ENCODE measurements around the gene KIF16B. TPM values are rescaled to one million over a fixed set of nuclear protein-coding genes. Genes with fewer than 3 reads are reported as not detected.

KIF16B gene
- total and polyA plus RNA-seq, 2 experiments from 2014 or later, result 6.5 to 11.1 TPM

DNA sequence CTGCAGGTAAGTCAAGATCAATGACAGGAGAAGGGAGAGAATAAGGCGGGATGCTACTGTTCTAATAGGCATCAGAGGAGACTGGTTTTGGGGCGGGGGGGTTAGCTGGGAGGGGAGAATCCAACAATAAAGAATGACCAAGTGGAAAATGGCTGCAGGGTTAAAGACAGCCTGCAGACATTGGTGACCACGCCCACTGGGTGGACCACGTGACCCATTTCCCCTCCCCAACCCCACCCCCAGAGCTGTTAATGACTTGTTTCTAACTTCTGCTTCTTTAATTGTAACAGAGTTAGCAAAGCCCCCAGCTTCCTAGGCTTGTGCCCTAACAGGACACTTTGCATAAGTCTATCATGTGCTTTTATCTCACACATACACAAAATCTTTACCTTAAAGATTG lies 344.5 kb downstream of the KIF16B start:
- ATAC-seq (no peak), DNase-seq (ENCODE audit: low spot score) (no peak)
- no peak overlapping the region for H3K4me3 ChIP-seq
- peaks cover 15% of the 10 kb centered on the region for H3K9me3 Mint-ChIP-seq
- no peaks in the 10 kb centered on the region for H4K20me1 ChIP-seq (replicated peaks; ENCODE audit: insufficient read depth)
- peaks cover 12% of the 10 kb centered on the region; the same call in 1 of the 2 replicates for H3K9me2 ChIP-seq (ENCODE audit: insufficient read depth)
- H3K4me1 Mint-ChIP-seq, result no peaks in the 10 kb centered on the region; the same call in 2 of the 3 replicates
- no peak overlapping the region for H3K4me2 ChIP-seq
- H3K36me3 Mint-ChIP-seq (ENCODE audit: low read depth), result peaks cover 7% of the 10 kb centered on the region
- H3K27me3 ChIP-seq (ENCODE audit: insufficient read depth), result no peaks in the 10 kb centered on the region
- no peaks in the 10 kb centered on the region for H3K4me1 ChIP-seq (ENCODE audit: insufficient read depth)
- H3F3A ChIP-seq (replicated peaks; ENCODE audit: low read depth), result no peaks in the 10 kb centered on the region
- no peak overlapping the region for H3K27ac Mint-ChIP-seq
- H3K27me3 Mint-ChIP-seq (ENCODE audit: insufficient read depth, low read depth, poor library complexity), result no peaks in the 10 kb centered on the region
- H2AFZ ChIP-seq, result no peak overlapping the region
- TF ChIP-seq POLR2AphosphoS5 (IDR thresholded peaks at IDR 0.05; ENCODE audit: low read depth) (no peak), ZNF331 (CRISPR knock-in tag; IDR thresholded peaks at IDR 0.05; ENCODE audit: low read depth) (no peak), EZH2 (IDR thresholded peaks at IDR 0.05; ENCODE audit: low read depth, unreplicated experiment) (no peak), NANOG (IDR thresholded peaks at IDR 0.05; ENCODE audit: borderline replicate concordance) (no peak), STAT1 (IDR thresholded peaks at IDR 0.05; ENCODE audit: unreplicated experiment) (no peak), JUNB (IDR thresholded peaks at IDR 0.05; ENCODE audit: unreplicated experiment) (no peak), EZH2phosphoT487 (IDR thresholded peaks at IDR 0.05; ENCODE audit: unreplicated experiment) (no peak), ZNF114 (CRISPR knock-in tag; IDR thresholded peaks at IDR 0.05) (no peak), CREB1 (CRISPR knock-in tag; IDR thresholded peaks at IDR 0.05; ENCODE audit: low read depth) (no peak)
- TF ChIP-seq, protein P1, sequence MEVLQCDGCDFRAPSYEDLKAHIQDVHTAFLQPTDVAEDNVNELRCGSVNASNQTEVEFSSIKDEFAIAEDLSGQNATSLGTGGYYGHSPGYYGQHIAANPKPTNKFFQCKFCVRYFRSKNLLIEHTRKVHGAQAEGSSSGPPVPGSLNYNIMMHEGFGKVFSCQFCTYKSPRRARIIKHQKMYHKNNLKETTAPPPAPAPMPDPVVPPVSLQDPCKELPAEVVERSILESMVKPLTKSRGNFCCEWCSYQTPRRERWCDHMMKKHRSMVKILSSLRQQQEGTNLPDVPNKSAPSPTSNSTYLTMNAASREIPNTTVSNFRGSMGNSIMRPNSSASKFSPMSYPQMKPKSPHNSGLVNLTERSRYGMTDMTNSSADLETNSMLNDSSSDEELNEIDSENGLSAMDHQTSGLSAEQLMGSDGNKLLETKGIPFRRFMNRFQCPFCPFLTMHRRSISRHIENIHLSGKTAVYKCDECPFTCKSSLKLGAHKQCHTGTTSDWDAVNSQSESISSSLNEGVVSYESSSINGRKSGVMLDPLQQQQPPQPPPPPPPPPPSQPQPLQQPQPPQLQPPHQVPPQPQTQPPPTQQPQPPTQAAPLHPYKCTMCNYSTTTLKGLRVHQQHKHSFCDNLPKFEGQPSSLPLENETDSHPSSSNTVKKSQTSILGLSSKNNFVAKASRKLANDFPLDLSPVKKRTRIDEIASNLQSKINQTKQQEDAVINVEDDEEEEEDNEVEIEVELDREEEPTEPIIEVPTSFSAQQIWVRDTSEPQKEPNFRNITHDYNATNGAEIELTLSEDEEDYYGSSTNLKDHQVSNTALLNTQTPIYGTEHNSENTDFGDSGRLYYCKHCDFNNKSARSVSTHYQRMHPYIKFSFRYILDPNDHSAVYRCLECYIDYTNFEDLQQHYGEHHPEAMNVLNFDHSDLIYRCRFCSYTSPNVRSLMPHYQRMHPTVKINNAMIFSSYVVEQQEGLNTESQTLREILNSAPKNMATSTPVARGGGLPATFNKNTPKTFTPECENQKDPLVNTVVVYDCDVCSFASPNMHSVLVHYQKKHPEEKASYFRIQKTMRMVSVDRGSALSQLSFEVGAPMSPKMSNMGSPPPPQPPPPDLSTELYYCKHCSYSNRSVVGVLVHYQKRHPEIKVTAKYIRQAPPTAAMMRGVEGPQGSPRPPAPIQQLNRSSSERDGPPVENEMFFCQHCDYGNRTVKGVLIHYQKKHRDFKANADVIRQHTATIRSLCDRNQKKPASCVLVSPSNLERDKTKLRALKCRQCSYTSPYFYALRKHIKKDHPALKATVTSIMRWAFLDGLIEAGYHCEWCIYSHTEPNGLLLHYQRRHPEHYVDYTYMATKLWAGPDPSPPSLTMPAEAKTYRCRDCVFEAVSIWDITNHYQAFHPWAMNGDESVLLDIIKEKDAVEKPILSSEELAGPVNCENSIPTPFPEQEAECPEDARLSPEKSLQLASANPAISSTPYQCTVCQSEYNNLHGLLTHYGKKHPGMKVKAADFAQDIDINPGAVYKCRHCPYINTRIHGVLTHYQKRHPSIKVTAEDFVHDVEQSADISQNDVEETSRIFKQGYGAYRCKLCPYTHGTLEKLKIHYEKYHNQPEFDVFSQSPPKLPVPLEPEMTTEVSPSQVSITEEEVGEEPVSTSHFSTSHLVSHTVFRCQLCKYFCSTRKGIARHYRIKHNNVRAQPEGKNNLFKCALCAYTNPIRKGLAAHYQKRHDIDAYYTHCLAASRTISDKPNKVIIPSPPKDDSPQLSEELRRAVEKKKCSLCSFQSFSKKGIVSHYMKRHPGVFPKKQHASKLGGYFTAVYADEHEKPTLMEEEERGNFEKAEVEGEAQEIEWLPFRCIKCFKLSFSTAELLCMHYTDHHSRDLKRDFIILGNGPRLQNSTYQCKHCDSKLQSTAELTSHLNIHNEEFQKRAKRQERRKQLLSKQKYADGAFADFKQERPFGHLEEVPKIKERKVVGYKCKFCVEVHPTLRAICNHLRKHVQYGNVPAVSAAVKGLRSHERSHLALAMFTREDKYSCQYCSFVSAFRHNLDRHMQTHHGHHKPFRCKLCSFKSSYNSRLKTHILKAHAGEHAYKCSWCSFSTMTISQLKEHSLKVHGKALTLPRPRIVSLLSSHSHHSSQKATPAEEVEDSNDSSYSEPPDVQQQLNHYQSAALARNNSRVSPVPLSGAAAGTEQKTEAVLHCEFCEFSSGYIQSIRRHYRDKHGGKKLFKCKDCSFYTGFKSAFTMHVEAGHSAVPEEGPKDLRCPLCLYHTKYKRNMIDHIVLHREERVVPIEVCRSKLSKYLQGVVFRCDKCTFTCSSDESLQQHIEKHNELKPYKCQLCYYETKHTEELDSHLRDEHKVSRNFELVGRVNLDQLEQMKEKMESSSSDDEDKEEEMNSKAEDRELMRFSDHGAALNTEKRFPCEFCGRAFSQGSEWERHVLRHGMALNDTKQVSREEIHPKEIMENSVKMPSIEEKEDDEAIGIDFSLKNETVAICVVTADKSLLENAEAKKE (CRISPR knock-in tag; IDR thresholded peaks at IDR 0.05), result no peak
- TF ChIP-seq, protein P2, sequence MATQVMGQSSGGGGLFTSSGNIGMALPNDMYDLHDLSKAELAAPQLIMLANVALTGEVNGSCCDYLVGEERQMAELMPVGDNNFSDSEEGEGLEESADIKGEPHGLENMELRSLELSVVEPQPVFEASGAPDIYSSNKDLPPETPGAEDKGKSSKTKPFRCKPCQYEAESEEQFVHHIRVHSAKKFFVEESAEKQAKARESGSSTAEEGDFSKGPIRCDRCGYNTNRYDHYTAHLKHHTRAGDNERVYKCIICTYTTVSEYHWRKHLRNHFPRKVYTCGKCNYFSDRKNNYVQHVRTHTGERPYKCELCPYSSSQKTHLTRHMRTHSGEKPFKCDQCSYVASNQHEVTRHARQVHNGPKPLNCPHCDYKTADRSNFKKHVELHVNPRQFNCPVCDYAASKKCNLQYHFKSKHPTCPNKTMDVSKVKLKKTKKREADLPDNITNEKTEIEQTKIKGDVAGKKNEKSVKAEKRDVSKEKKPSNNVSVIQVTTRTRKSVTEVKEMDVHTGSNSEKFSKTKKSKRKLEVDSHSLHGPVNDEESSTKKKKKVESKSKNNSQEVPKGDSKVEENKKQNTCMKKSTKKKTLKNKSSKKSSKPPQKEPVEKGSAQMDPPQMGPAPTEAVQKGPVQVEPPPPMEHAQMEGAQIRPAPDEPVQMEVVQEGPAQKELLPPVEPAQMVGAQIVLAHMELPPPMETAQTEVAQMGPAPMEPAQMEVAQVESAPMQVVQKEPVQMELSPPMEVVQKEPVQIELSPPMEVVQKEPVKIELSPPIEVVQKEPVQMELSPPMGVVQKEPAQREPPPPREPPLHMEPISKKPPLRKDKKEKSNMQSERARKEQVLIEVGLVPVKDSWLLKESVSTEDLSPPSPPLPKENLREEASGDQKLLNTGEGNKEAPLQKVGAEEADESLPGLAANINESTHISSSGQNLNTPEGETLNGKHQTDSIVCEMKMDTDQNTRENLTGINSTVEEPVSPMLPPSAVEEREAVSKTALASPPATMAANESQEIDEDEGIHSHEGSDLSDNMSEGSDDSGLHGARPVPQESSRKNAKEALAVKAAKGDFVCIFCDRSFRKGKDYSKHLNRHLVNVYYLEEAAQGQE (IDR thresholded peaks at IDR 0.05; ENCODE audit: unreplicated experiment), result no peak
- TF ChIP-seq, protein P3, sequence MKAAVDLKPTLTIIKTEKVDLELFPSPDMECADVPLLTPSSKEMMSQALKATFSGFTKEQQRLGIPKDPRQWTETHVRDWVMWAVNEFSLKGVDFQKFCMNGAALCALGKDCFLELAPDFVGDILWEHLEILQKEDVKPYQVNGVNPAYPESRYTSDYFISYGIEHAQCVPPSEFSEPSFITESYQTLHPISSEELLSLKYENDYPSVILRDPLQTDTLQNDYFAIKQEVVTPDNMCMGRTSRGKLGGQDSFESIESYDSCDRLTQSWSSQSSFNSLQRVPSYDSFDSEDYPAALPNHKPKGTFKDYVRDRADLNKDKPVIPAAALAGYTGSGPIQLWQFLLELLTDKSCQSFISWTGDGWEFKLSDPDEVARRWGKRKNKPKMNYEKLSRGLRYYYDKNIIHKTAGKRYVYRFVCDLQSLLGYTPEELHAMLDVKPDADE (IDR thresholded peaks at IDR 0.05), result no peak
- TF ChIP-seq, protein P4, sequence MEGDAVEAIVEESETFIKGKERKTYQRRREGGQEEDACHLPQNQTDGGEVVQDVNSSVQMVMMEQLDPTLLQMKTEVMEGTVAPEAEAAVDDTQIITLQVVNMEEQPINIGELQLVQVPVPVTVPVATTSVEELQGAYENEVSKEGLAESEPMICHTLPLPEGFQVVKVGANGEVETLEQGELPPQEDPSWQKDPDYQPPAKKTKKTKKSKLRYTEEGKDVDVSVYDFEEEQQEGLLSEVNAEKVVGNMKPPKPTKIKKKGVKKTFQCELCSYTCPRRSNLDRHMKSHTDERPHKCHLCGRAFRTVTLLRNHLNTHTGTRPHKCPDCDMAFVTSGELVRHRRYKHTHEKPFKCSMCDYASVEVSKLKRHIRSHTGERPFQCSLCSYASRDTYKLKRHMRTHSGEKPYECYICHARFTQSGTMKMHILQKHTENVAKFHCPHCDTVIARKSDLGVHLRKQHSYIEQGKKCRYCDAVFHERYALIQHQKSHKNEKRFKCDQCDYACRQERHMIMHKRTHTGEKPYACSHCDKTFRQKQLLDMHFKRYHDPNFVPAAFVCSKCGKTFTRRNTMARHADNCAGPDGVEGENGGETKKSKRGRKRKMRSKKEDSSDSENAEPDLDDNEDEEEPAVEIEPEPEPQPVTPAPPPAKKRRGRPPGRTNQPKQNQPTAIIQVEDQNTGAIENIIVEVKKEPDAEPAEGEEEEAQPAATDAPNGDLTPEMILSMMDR (conservative IDR thresholded peaks at IDR 0.05; ENCODE audit: low read depth in 2 of 2), result no peak
- H3K36me3 ChIP-seq (ENCODE audit: insufficient read depth), result no peaks in the 10 kb centered on the region
- H3K4me3 Mint-ChIP-seq, result no peak overlapping the region
- no peaks in the 10 kb centered on the region for H3K79me2 ChIP-seq (replicated peaks; ENCODE audit: insufficient read depth)
- no peak overlapping the region for H3K27ac ChIP-seq (ENCODE audit: low read depth)

All from GM23338 (cell line).